Measurements from ENCODE around the gene POFUT2.

Gene POFUT2

GRCh38 chr21:45260191-45260825, 27.4 kb downstream of the POFUT2 start:
- Histone ChIP-seq H3K79me2 (ENCODE audit: insufficient read depth, low read length) (no peaks in the 10 kb centered on the region), H3K9ac (ENCODE audit: low read length) (no peak overlapping the region), H2AFZ (ENCODE audit: low read length) (no peak overlapping the region), H3K36me3 (ENCODE audit: insufficient read depth, low read length) (peaks cover 19% of the 10 kb centered on the region; the same call in 1 of the 2 replicates), H4K20me1 (ENCODE audit: insufficient read depth, low read length) (no peaks in the 10 kb centered on the region), H3K4me3 (ENCODE audit: low read depth, low read length, poor library complexity, severe bottlenecking) (no peak overlapping the region), H3K9me3 (ENCODE audit: low read length) (no peaks in the 10 kb centered on the region), H3K4me1 (ENCODE audit: insufficient read depth, low read length, severe bottlenecking) (peaks cover 16% of the 10 kb centered on the region), H3K4me2 (ENCODE audit: low read length) (no peak overlapping the region), H3K9me2 (ENCODE audit: low read depth, low read length) (no peaks in the 10 kb centered on the region), H3K27ac (ENCODE audit: low read depth, low read length, poor library complexity, severe bottlenecking) (no peak overlapping the region), H3K27me3 (ENCODE audit: insufficient read depth, low read length) (no peaks in the 10 kb centered on the region), H3F3A (ENCODE audit: insufficient read depth, low read length) (no peaks in the 10 kb centered on the region)
- TF ChIP-seq CTCF (IDR thresholded peaks at IDR 0.05; ENCODE audit: low read length) (no peak), EZH2 (IDR thresholded peaks at IDR 0.05; ENCODE audit: borderline replicate concordance, low read length) (no peak)

GRCh38 chr21:45259206-45259840, 28.4 kb downstream of the POFUT2 start:
- Histone ChIP-seq H3K27me3 (ENCODE audit: insufficient read depth, low read length) (no peaks in the 10 kb centered on the region), H3K27ac (ENCODE audit: low read depth, low read length, poor library complexity, severe bottlenecking) (no peak overlapping the region), H3K4me3 (ENCODE audit: low read depth, low read length, poor library complexity, severe bottlenecking) (no peak overlapping the region), H3F3A (ENCODE audit: insufficient read depth, low read length) (no peaks in the 10 kb centered on the region), H3K36me3 (ENCODE audit: insufficient read depth, low read length) (peaks cover 12% of the 10 kb centered on the region; the same call in 1 of the 2 replicates), H3K79me2 (ENCODE audit: insufficient read depth, low read length) (no peaks in the 10 kb centered on the region), H3K4me1 (ENCODE audit: insufficient read depth, low read length, severe bottlenecking) (peaks cover 22% of the 10 kb centered on the region), H2AFZ (ENCODE audit: low read length) (no peak overlapping the region), H3K9me2 (ENCODE audit: low read depth, low read length) (no peaks in the 10 kb centered on the region), H3K4me2 (ENCODE audit: low read length) (no peak overlapping the region), H3K9me3 (ENCODE audit: low read length) (no peaks in the 10 kb centered on the region), H3K9ac (ENCODE audit: low read length) (no peak overlapping the region), H4K20me1 (ENCODE audit: insufficient read depth, low read length) (no peaks in the 10 kb centered on the region)
- TF ChIP-seq EZH2 (IDR thresholded peaks at IDR 0.05; ENCODE audit: borderline replicate concordance, low read length) (no peak), CTCF (IDR thresholded peaks at IDR 0.05; ENCODE audit: low read length) (no peak)

GRCh38 chr21:45258466-45258865, 29.2 kb downstream of the POFUT2 start:
- Histone ChIP-seq H3K9me3 (ENCODE audit: low read length) (no peaks in the 10 kb centered on the region), H3K9me2 (ENCODE audit: low read depth, low read length) (no peaks in the 10 kb centered on the region), H3F3A (ENCODE audit: insufficient read depth, low read length) (no peaks in the 10 kb centered on the region), H3K79me2 (ENCODE audit: insufficient read depth, low read length) (no peaks in the 10 kb centered on the region), H4K20me1 (ENCODE audit: insufficient read depth, low read length) (no peaks in the 10 kb centered on the region), H3K36me3 (ENCODE audit: insufficient read depth, low read length) (peaks cover 3% of the 10 kb centered on the region; the same call in 1 of the 2 replicates), H3K27ac (ENCODE audit: low read depth, low read length, poor library complexity, severe bottlenecking) (no peak overlapping the region), H3K4me3 (ENCODE audit: low read depth, low read length, poor library complexity, severe bottlenecking) (no peak overlapping the region), H3K9ac (ENCODE audit: low read length) (no peak overlapping the region), H2AFZ (ENCODE audit: low read length) (no peak overlapping the region), H3K4me2 (ENCODE audit: low read length) (no peak overlapping the region), H3K4me1 (ENCODE audit: insufficient read depth, low read length, severe bottlenecking) (peaks cover 22% of the 10 kb centered on the region), H3K27me3 (ENCODE audit: insufficient read depth, low read length) (no peaks in the 10 kb centered on the region)
- no peak for TF ChIP-seq CTCF (IDR thresholded peaks at IDR 0.05; ENCODE audit: low read length)
- no peak for TF ChIP-seq EZH2 (IDR thresholded peaks at IDR 0.05; ENCODE audit: borderline replicate concordance, low read length)

All from OCI-LY1 (cell line).